H7 (cell line): Measurements from ENCODE around the gene MED12. TPM values are rescaled to one million over a fixed set of nuclear protein-coding genes. Genes with fewer than 3 reads are reported as not detected.
A peak's percentile ranks its signal among the peaks of the same experiment; 100 is the strongest.

ENCODE experiments used
- DNase-seq: peaks from one replicate; pipeline ENCODE4 v3.0.0; 2012
- H3K27me3 ChIP-seq: 2 replicates; pipeline ENCODE4 v1.6.0; 2011; ENCODE audit warnings: mild to moderate bottlenecking, low read length; ENCODE audit not compliant: control insufficient read depth, insufficient read depth
- H3K36me3 ChIP-seq: replicated peaks from 2 replicates; pipeline ENCODE4 v1.5.1; 2011; ENCODE audit warnings: low read length; ENCODE audit not compliant: control insufficient read depth, insufficient read depth
- H3K4me3 ChIP-seq: 2 replicates; pipeline ENCODE4 v1.5.1; 2011; ENCODE audit warnings: low read depth, mild to moderate bottlenecking, control low read depth, low read length, moderate library complexity; ENCODE audit not compliant: insufficient read depth
- total RNA-seq: library from RNA; depleted of rRNA; stranded (reverse); fragments of >200 nt; shearing (Covaris generic); gene quantifications from 2 replicates; pipeline ENCODE4 v1.2.3, GENCODE V29; 2014

MED12 gene
- total RNA-seq, 1 experiment from 2014 or later, result 24.1 TPM

- H3K27me3 ChIP-seq, result peaks cover 1% of the 10 kb centered on the region; the same call in 1 of the 2 replicates
- H3K4me3 ChIP-seq, result no peak overlapping the region
Measured at GRCh38 chrX:71099736-71100135, 18.7 kb upstream of the MED12 start.

GRCh38 chrX:71100581-71101505, 17.6 kb upstream of the MED12 start:
- peak; percentile 37 for DNase-seq
- peaks cover 1% of the 10 kb centered on the region; the same call in 1 of the 2 replicates for H3K27me3 ChIP-seq
- no peak overlapping the region for H3K4me3 ChIP-seq
- no peaks in the 10 kb centered on the region; the same call in 1 of the 2 replicates for H3K36me3 ChIP-seq

More at GRCh38 chrX:71099736-71100135, 18.7 kb upstream of the MED12 start:
- DNase-seq, result peak; percentile 64
- H3K36me3 ChIP-seq, result no peaks in the 10 kb centered on the region; the same call in 1 of the 2 replicates

- Histone ChIP-seq H3K4me3 (no peak overlapping the region), H3K27me3 (peaks cover 1% of the 10 kb centered on the region; the same call in 1 of the 2 replicates), H3K36me3 (no peaks in the 10 kb centered on the region; the same call in 1 of the 2 replicates)
- DNase-seq, result peak; percentile 7
Measured at GRCh38 chrX:71102292-71102691, 16.1 kb upstream of the MED12 start.

- DNase-seq, result peak; percentile 77
Measured at GRCh38 chrX:71103110-71103983, 15.0 kb upstream of the MED12 start.

GRCh38 chrX:71105628-71106027, 12.8 kb upstream of the MED12 start:
- no peaks in the 10 kb centered on the region; the same call in 1 of the 2 replicates for H3K36me3 ChIP-seq

More at GRCh38 chrX:71103110-71103983, 15.0 kb upstream of the MED12 start:
- Histone ChIP-seq H3K27me3 (no peaks in the 10 kb centered on the region), H3K36me3 (no peaks in the 10 kb centered on the region; the same call in 1 of the 2 replicates), H3K4me3 (no peak overlapping the region)

GRCh38 chrX:71106427-71106826, 12.0 kb upstream of the MED12 start, which contains the start of gene CXorf65:
TSS of gene CXorf65 (minus strand) at chrX:71106740. CDS start at chrX:71106556, 184 bp downstream.
- Histone ChIP-seq H3K4me3 (no peak within 1 kb of the TSS), H3K27me3 (peaks cover 2% of the 10 kb centered on the region), H3K36me3 (no peaks in the 10 kb centered on the region; the same call in 1 of the 2 replicates)
- no peak for DNase-seq

More at GRCh38 chrX:71105628-71106027, 12.8 kb upstream of the MED12 start:
- no peak for DNase-seq
- H3K4me3 ChIP-seq, result no peak overlapping the region
- H3K27me3 ChIP-seq, result no peaks in the 10 kb centered on the region; the same call in 1 of the 2 replicates

GRCh38 chrX:71107245-71107644, 11.2 kb upstream of the MED12 start:
- DNase-seq, result no peak
- no peaks in the 10 kb centered on the region for H3K36me3 ChIP-seq
- peaks cover 6% of the 10 kb centered on the region for H3K27me3 ChIP-seq
- H3K4me3 ChIP-seq, result no peak overlapping the region

- Histone ChIP-seq H3K27me3 (peaks cover 6% of the 10 kb centered on the region), H3K36me3 (no peaks in the 10 kb centered on the region), H3K4me3 (no peak overlapping the region)
- no peak for DNase-seq
Measured at GRCh38 chrX:71107762-71108360, 10.5 kb upstream of the MED12 start.

- DNase-seq, result no peak
- Histone ChIP-seq H3K36me3 (no peaks in the 10 kb centered on the region), H3K27me3 (peaks cover 6% of the 10 kb centered on the region), H3K4me3 (no peak overlapping the region)
Measured at GRCh38 chrX:71109051-71109450, 9.3 kb upstream of the MED12 start.

- Histone ChIP-seq H3K4me3 (no peak within 1 kb of the TSS), H3K27me3 (peaks cover 6% of the 10 kb centered on the region), H3K36me3 (no peaks in the 10 kb centered on the region)
- DNase-seq, result no peak
Measured at GRCh38 chrX:71111141-71111843, 7.1 kb upstream of the MED12 start, which contains the start of gene IL2RG. TSS of gene IL2RG (minus strand) at chrX:71111577. CDS start at chrX:71111539, 38 bp downstream.

GRCh38 chrX:71111921-71112431, 6.4 kb upstream of the MED12 start:
- DNase-seq, result no peak
- H3K36me3 ChIP-seq, result no peaks in the 10 kb centered on the region
- H3K4me3 ChIP-seq, result no peak overlapping the region
- H3K27me3 ChIP-seq, result peaks cover 6% of the 10 kb centered on the region

- DNase-seq, result no peak
- Histone ChIP-seq H3K36me3 (peaks cover 1% of the 10 kb centered on the region), H3K4me3 (no peak overlapping the region), H3K27me3 (peaks cover 2% of the 10 kb centered on the region; the same call in 1 of the 2 replicates)
Measured at GRCh38 chrX:71117358-71117757, 1.0 kb upstream of the MED12 start.

GRCh38 chrX:71118985-71119535, 664 bp downstream of the MED12 start:
- peaks cover 1% of the 10 kb centered on the region for H3K36me3 ChIP-seq
- no peak for DNase-seq
- peak overlapping the region; percentile 55 for H3K4me3 ChIP-seq
- peaks cover 2% of the 10 kb centered on the region; the same call in 1 of the 2 replicates for H3K27me3 ChIP-seq
